ENCODE measurements around the gene HOXA10.

The HOXA10 gene

GRCh38 chr7:27173956-27174873 is at the start of gene HOXA10:
Gene HOXA10, minus strand, starts transcription at chr7:27174320. Its CDS starts 14 bp downstream, at chr7:27174306.
- TF ChIP-seq POLR2A (IDR thresholded peaks at IDR 0.05; ENCODE audit: extremely low read depth, insufficient read length) = peak; percentile 40
- TF ChIP-seq MYC (IDR thresholded peaks at IDR 0.05; ENCODE audit: low read depth, low read length) = no peak
- peak; percentile 67 for DNase-seq (ENCODE audit: low read depth)
- peak within 1 kb of the TSS; percentile 82 for H3K4me3 ChIP-seq (ENCODE audit: low read depth, low read length)

GRCh38 chr7:27221201-27221797 is 47.2 kb upstream of the HOXA10 start:
- no peak overlapping the region for H3K4me3 ChIP-seq (ENCODE audit: low read depth, low read length)
- DNase-seq (ENCODE audit: low read depth) = no peak
- TF ChIP-seq MYC (IDR thresholded peaks at IDR 0.05; ENCODE audit: low read depth, low read length) = no peak

- H3K4me3 ChIP-seq (ENCODE audit: low read depth, low read length) = no peak overlapping the region
- TF ChIP-seq CTCF (IDR thresholded peaks at IDR 0.05; ENCODE audit: low read depth, low read length) (no peak), POLR2A (IDR thresholded peaks at IDR 0.05; ENCODE audit: extremely low read depth, insufficient read length) (no peak), MAX (IDR thresholded peaks at IDR 0.05; ENCODE audit: low read depth, low read length) (no peak), MYC (IDR thresholded peaks at IDR 0.05; ENCODE audit: low read depth, low read length) (no peak)
- no peak for DNase-seq (ENCODE audit: low read depth)
Observed at GRCh38 chr7:27220440-27220955, 46.4 kb upstream of the HOXA10 start.

- TF ChIP-seq CTCF (IDR thresholded peaks at IDR 0.05; ENCODE audit: low read depth, low read length) (no peak), POLR2A (IDR thresholded peaks at IDR 0.05; ENCODE audit: extremely low read depth, insufficient read length) (no peak), MAX (IDR thresholded peaks at IDR 0.05; ENCODE audit: low read depth, low read length) (no peak), MYC (IDR thresholded peaks at IDR 0.05; ENCODE audit: low read depth, low read length) (no peak)
- no peak overlapping the region for H3K4me3 ChIP-seq (ENCODE audit: low read depth, low read length)
- DNase-seq (ENCODE audit: low read depth) = no peak
Observed at GRCh38 chr7:27219821-27220220, 45.7 kb upstream of the HOXA10 start.

GRCh38 chr7:27217951-27218350 is 43.8 kb upstream of the HOXA10 start:
- no peak overlapping the region for H3K4me3 ChIP-seq (ENCODE audit: low read depth, low read length)
- no peak for TF ChIP-seq POLR2A (IDR thresholded peaks at IDR 0.05; ENCODE audit: extremely low read depth, insufficient read length)
- TF ChIP-seq MYC (IDR thresholded peaks at IDR 0.05; ENCODE audit: low read depth, low read length) = no peak
- no peak for TF ChIP-seq MAX (IDR thresholded peaks at IDR 0.05; ENCODE audit: low read depth, low read length)
- TF ChIP-seq CTCF (IDR thresholded peaks at IDR 0.05; ENCODE audit: low read depth, low read length) = no peak
- no peak for DNase-seq (ENCODE audit: low read depth)

- no peak for DNase-seq (ENCODE audit: low read depth)
- no peak overlapping the region for H3K4me3 ChIP-seq (ENCODE audit: low read depth, low read length)
- TF ChIP-seq MYC (IDR thresholded peaks at IDR 0.05; ENCODE audit: low read depth, low read length) = no peak
- no peak for TF ChIP-seq CTCF (IDR thresholded peaks at IDR 0.05; ENCODE audit: low read depth, low read length)
- TF ChIP-seq MAX (IDR thresholded peaks at IDR 0.05; ENCODE audit: low read depth, low read length) = no peak
- TF ChIP-seq POLR2A (IDR thresholded peaks at IDR 0.05; ENCODE audit: extremely low read depth, insufficient read length) = no peak
Observed at GRCh38 chr7:27215356-27215755, 41.2 kb upstream of the HOXA10 start.
